ENCODE measurements around the gene RACGAP1. TPM values are rescaled to one million over a fixed set of nuclear protein-coding genes. Genes with fewer than 3 reads are reported as not detected.

The RACGAP1 gene
- total and polyA plus RNA-seq, 4 experiments from 2014 or later, result 8.5 to 14.7 (median 11.1) TPM

Other genes with a start within 250 kb of the RACGAP1 start
- gene NCKAP5L, start 197.1 kb downstream of the RACGAP1 start, total RNA-seq, result 10 to 100 TPM; 10.4 to 11.2 TPM
- gene NCKAP5L, start 197.1 kb downstream of the RACGAP1 start, polyA plus RNA-seq, result 1 to 10 TPM in 1 of 2 donors, under 1 TPM in 1; 0.20 to 3.5 TPM
- 10 to 100 TPM; 16.0 to 17.5 TPM for gene BCDIN3D, start 182.4 kb downstream of the RACGAP1 start, total RNA-seq
- gene BCDIN3D, start 182.4 kb downstream of the RACGAP1 start, polyA plus RNA-seq, result 1 to 10 TPM; 5.3 to 7.7 TPM
- under 1 TPM; 0.08 to 0.17 TPM for gene FAIM2, start 121.6 kb downstream of the RACGAP1 start, total RNA-seq
- gene FAIM2, start 121.6 kb downstream of the RACGAP1 start, polyA plus RNA-seq, result under 1 TPM in 1 of 2 donors, not detected in 1; 0.59 TPM
- gene AQP2, start 74.8 kb downstream of the RACGAP1 start, total RNA-seq, result not detected
- gene AQP2, start 74.8 kb downstream of the RACGAP1 start, polyA plus RNA-seq, result not detected
- gene AQP5, start 63.6 kb downstream of the RACGAP1 start, total RNA-seq, result not detected
- gene AQP5, start 63.6 kb downstream of the RACGAP1 start, polyA plus RNA-seq, result not detected
- gene AQP6, start 52.5 kb downstream of the RACGAP1 start, total RNA-seq, result not detected
- not detected for gene AQP6, start 52.5 kb downstream of the RACGAP1 start, polyA plus RNA-seq
- gene ASIC1, start 32.1 kb upstream of the RACGAP1 start, total RNA-seq, result under 1 TPM; 0.08 to 0.26 TPM
- not detected for gene ASIC1, start 32.1 kb upstream of the RACGAP1 start, polyA plus RNA-seq
- gene SMARCD1, start 59.8 kb upstream of the RACGAP1 start, total RNA-seq, result 10 to 100 TPM; 56.9 to 64.5 TPM
- gene SMARCD1, start 59.8 kb upstream of the RACGAP1 start, polyA plus RNA-seq, result 10 to 100 TPM; 13.0 to 17.1 TPM
- 1 to 10 TPM; 1.1 to 2.0 TPM for gene GPD1, start 78.5 kb upstream of the RACGAP1 start, total RNA-seq
- not detected for gene GPD1, start 78.5 kb upstream of the RACGAP1 start, polyA plus RNA-seq
- 10 to 100 TPM; 53.3 to 61.6 TPM for gene COX14, start 86.7 kb upstream of the RACGAP1 start, total RNA-seq
- gene COX14, start 86.7 kb upstream of the RACGAP1 start, polyA plus RNA-seq, result 100 to 1,000 TPM; 253 to 354 TPM
- 10 to 100 TPM; 42.1 to 48.2 TPM for gene CERS5, start 141.9 kb upstream of the RACGAP1 start, total RNA-seq
- gene CERS5, start 141.9 kb upstream of the RACGAP1 start, polyA plus RNA-seq, result 10 to 100 TPM; 45.1 to 62.7 TPM